Fibroblast of the aortic adventitia (primary cell): ENCODE results near the gene LUZP2. TPM values are rescaled to one million over a fixed set of nuclear protein-coding genes. Genes with fewer than 3 reads are reported as not detected.

Source experiments
- DNase-seq: peaks from one replicate; pipeline ENCODE4 v3.0.0-alpha.2; 2010; ENCODE audit warnings: low read depth
- H3K4me3 ChIP-seq: 2 replicates; pipeline ENCODE4 v1.5.1; 2011; ENCODE audit warnings: low read depth, mild to moderate bottlenecking, control low read depth, low read length, moderate library complexity
- CTCF ChIP-seq: IDR thresholded peaks from 2 replicates; pipeline ENCODE4 v1.5.1; 2011; ENCODE audit warnings: mild to moderate bottlenecking, low read length, control low read depth, inconsistent platforms; ENCODE audit not compliant: insufficient read depth
- total RNA-seq: library from RNA; depleted of rRNA; stranded (reverse); fragments of >200 nt; gene quantifications from 2 replicates; pipeline ENCODE4 v1.2.3, GENCODE V29; 2012; ENCODE audit warnings: low replicate concordance

Gene LUZP2
- total RNA-seq, 1 donor = 20.6 TPM

GRCh38 chr11:24594401-24594800 lies 97.5 kb downstream of the LUZP2 start:
- no peak for TF ChIP-seq CTCF
- no peak for DNase-seq
- no peak overlapping the region for H3K4me3 ChIP-seq

- no peak for TF ChIP-seq CTCF
- DNase-seq = no peak
- H3K4me3 ChIP-seq = no peak overlapping the region
Measured at GRCh38 chr11:24598641-24599040, 101.8 kb downstream of the LUZP2 start.

- no peak for DNase-seq
- H3K4me3 ChIP-seq = no peak overlapping the region
- TF ChIP-seq CTCF = no peak
Measured at GRCh38 chr11:24609192-24610119, 112.6 kb downstream of the LUZP2 start.

- DNase-seq = no peak
- no peak overlapping the region for H3K4me3 ChIP-seq
- no peak for TF ChIP-seq CTCF
Measured at GRCh38 chr11:24615451-24616160, 118.8 kb downstream of the LUZP2 start.

GRCh38 chr11:24617856-24618255 lies 121.0 kb downstream of the LUZP2 start:
- TF ChIP-seq CTCF = peak; percentile 36
- H3K4me3 ChIP-seq = no peak overlapping the region
- DNase-seq = peak; percentile 35

- no peak overlapping the region for H3K4me3 ChIP-seq
- no peak for TF ChIP-seq CTCF
Measured at GRCh38 chr11:24619900-24620299, 123.0 kb downstream of the LUZP2 start.

More at GRCh38 chr11:24619900-24620299, 123.0 kb downstream of the LUZP2 start:
- no peak for DNase-seq
